Cardiac fibroblast (primary cell): ENCODE results near the gene FAM219A.

Experiments
- DNase-seq, 2 donors: peaks; one replicate each; pipeline versions ENCODE4 v3.0.0 to v3.0.0-alpha.2; 2010; ENCODE audit warnings: low read depth in 2 of 2
- H3K4me3 ChIP-seq, 2 donors: replicated peaks in 1 of 2; 1 replicate in 1 of 2; 2 replicates in 1 of 2; pipeline ENCODE4 v1.5.1; 2011; ENCODE audit warnings: low read depth in 2 of 2, low read length in 2 of 2, mild to moderate bottlenecking in 2 of 2, moderate library complexity in 1 of 2
- TF ChIP-seq, protein P1 (sequence below): IDR thresholded peaks from one replicate; pipeline ENCODE4 v1.5.1; 2011; ENCODE audit warnings: low read depth, mild to moderate bottlenecking, low read length, inconsistent platforms

The FAM219A gene

DNA sequence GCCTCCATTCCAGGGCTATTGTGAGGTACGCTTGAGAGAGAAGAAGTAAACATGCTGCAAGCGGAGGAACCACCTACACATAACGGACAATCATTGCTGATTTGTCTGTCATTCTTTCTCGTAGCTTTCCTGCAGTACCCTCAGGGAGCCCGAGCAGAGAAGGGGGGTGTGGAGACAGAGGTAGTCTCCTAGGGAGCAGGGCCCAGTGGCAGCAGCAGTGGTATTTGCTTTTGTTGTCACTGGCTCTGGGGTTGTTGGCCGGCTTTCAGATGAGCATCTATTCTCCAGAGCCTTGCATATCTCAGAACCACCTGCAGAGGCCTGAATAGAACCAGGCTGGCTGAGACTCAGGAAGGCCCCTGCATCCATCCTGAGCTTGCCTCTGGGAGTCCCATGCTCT lies 44.5 kb upstream of the FAM219A start:
- TF ChIP-seq, protein P1, sequence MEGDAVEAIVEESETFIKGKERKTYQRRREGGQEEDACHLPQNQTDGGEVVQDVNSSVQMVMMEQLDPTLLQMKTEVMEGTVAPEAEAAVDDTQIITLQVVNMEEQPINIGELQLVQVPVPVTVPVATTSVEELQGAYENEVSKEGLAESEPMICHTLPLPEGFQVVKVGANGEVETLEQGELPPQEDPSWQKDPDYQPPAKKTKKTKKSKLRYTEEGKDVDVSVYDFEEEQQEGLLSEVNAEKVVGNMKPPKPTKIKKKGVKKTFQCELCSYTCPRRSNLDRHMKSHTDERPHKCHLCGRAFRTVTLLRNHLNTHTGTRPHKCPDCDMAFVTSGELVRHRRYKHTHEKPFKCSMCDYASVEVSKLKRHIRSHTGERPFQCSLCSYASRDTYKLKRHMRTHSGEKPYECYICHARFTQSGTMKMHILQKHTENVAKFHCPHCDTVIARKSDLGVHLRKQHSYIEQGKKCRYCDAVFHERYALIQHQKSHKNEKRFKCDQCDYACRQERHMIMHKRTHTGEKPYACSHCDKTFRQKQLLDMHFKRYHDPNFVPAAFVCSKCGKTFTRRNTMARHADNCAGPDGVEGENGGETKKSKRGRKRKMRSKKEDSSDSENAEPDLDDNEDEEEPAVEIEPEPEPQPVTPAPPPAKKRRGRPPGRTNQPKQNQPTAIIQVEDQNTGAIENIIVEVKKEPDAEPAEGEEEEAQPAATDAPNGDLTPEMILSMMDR, result no peak
- no peak for DNase-seq
- no peak overlapping the region for H3K4me3 ChIP-seq

DNA sequence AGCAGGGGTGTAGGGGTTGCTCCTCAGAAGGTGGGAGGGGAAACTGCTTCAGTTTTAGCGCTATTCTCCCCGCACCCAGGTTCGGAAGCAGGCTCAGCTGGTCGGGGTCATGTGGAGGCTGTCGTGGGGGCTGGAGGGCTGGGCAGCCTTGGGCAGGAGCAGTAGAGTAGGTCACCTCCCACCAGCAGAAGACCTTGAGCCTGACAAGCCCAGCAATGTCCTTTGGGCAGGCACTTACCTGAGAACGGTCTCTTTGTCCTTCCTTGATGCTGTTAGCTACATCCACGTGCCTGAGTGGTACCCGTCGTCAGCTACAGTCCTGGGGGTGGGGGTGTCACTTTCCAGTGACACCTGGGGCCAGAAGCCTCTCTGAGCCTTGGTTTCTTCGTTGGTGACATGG lies 44.1 kb upstream of the FAM219A start:
- no peak overlapping the region for H3K4me3 ChIP-seq
- no peak for DNase-seq
- TF ChIP-seq, protein P1, result no peak

GRCh38 chr9:34501889-34502425 lies 43.6 kb upstream of the FAM219A start:
- peak; percentile 31 to 97 for DNase-seq
- TF ChIP-seq, protein P1, result peak; percentile 27
- no peak overlapping the region for H3K4me3 ChIP-seq

- no peak for DNase-seq
- H3K4me3 ChIP-seq, result no peak overlapping the region
- TF ChIP-seq, protein P1, result no peak
These were observed 43.0 kb upstream of the FAM219A start for GRCh38 chr9:34501372-34501771.

DNA sequence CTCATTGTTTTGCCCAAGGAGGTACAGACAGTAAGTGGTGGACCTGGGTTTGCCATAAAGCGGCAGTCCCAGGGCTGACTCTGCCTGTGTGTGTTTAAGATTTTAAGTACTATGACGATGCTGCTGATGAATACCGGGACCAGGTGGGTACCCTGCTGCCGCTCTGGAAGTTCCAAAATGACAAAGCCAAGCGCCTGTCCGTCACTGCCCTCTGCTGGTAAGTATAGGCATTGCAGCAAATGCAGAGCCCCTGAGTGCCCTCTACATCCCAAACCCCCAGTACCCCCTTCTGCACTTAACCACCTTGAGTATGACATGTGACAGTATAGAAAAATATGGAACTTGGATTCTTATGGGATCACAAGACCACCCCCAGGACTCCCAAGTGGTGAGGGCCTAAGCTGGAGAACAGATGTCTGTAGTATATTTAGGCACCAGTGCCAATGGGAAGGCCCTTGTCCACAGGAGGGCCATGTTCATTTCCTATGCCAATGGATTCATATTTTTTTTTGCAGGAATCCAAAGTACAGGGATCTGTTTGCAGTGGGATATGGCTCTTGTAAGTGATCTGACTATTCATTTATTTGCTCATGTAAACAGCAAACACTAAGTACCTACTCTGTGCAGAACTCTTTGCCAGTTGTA lies 42.4 kb upstream of the FAM219A start:
- TF ChIP-seq, protein P1, result peak; percentile 98
- DNase-seq, result peak; percentile 47 to 57
- H3K4me3 ChIP-seq, result no peak overlapping the region

- H3K4me3 ChIP-seq, result no peak overlapping the region
- TF ChIP-seq, protein P1, result no peak
- DNase-seq, result no peak
These were observed 40.7 kb upstream of the FAM219A start for GRCh38 chr9:34499076-34499475.

- no peak overlapping the region for H3K4me3 ChIP-seq
- no peak for DNase-seq
- TF ChIP-seq, protein P1, result no peak
These were observed 40.2 kb upstream of the FAM219A start for GRCh38 chr9:34498553-34498952.
